Activated CD8-positive, alpha-beta T cell treated with anti-CD3 and anti-CD28 coated beads for 36 hours (primary cell): ENCODE results near the gene CNKSR2. TPM values are rescaled to one million over a fixed set of nuclear protein-coding genes. Genes with fewer than 3 reads are reported as not detected.

Source experiments
- ATAC-seq: fragments of 200-7000 bp; cut with Tn5 transposase; one replicate; pipeline ENCODE4 v1.10.0; 2021; ENCODE audit warnings: mild to moderate bottlenecking, moderate library complexity
- CTCF ChIA-PET: fragments of 350-600 bp; sonication (Branson Sonifier 250); formaldehyde crosslinking; loops from one replicate; lab custom pipeline; 2021; ENCODE audit warnings: antibody characterized with exemption; lab: Charles Lee
- POLR2A ChIA-PET: fragments of 350-600 bp; sonication (Branson Sonifier 250); formaldehyde crosslinking; loops from one replicate; lab custom pipeline; 2021; ENCODE audit warnings: antibody characterized with exemption; lab: Charles Lee
- DNase-seq: peaks from one replicate; pipeline ENCODE4 v3.0.0-alpha.2; 2020
- H3K27ac Mint-ChIP-seq: one replicate; pipeline ENCODE4 v1.8.0; 2021; ENCODE audit warnings: mild to moderate bottlenecking, mixed read lengths
- H3K27me3 Mint-ChIP-seq: one replicate; pipeline ENCODE4 v1.8.0; 2021; ENCODE audit warnings: mixed read lengths
- H3K36me3 Mint-ChIP-seq: one replicate; pipeline ENCODE4 v1.8.0; 2021; ENCODE audit warnings: low read depth, mixed read lengths
- H3K4me1 Mint-ChIP-seq: one replicate; pipeline ENCODE4 v1.8.0; 2021; ENCODE audit warnings: low read depth, mixed read lengths
- H3K4me3 Mint-ChIP-seq: one replicate; pipeline ENCODE4 v1.8.0; 2021; ENCODE audit warnings: mild to moderate bottlenecking, moderate library complexity, mixed read lengths
- H3K9me3 Mint-ChIP-seq: one replicate; pipeline ENCODE4 v1.8.0; 2021; ENCODE audit warnings: mixed read lengths
- intact Hi-C: fragments of 100-400 bp; cut with micrococcal nuclease; formaldehyde crosslinking; loops from one replicate; pipeline ENCODE4 v1.10.0; 2022
- total RNA-seq, 2 experiments: library from RNA; stranded (reverse); gene quantifications; one replicate each; pipeline ENCODE4 v1.2.3, GENCODE V29; 2021
- TF ChIP-seq, protein P1 (sequence below): fragments of 200-600 bp; IDR thresholded peaks from one replicate; pipeline ENCODE4 v1.8.0; 2022; ENCODE audit warnings: antibody characterized with exemption, mild to moderate bottlenecking

Gene CNKSR2
- total RNA-seq, 2 experiments from 2014 or later = 8.3 to 9.4 TPM

DNA sequence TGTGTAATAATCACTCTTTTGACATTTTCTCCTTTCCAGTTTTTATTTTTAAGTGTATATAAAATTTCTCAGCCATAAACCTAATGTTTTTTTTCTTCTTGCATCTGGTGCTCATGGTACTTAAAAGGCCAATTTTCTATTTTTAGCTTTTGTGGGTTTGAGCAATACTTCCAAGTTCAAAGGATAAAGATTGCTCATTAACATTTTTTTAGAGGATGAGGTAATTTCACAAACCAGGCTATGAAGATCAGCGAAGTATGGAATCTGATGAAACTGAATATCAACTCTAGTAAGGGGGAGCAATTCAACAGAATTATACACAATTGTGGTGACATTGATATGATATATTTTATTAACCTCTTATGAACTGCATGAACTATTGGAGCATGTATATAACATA is 309.7 kb downstream of the CNKSR2 start:
- intact Hi-C loops = no loop called here
- Mint-ChIP-seq H3K27me3 (no peaks in the 10 kb centered on the region), H3K4me3 (no peak overlapping the region), H3K9me3 (no peaks in the 10 kb centered on the region), H3K36me3 (no peaks in the 10 kb centered on the region), H3K27ac (no peak overlapping the region), H3K4me1 (no peaks in the 10 kb centered on the region)
- ChIA-PET CTCF (no interaction called here), POLR2A (no interaction called here)
- TF ChIP-seq, protein P1, sequence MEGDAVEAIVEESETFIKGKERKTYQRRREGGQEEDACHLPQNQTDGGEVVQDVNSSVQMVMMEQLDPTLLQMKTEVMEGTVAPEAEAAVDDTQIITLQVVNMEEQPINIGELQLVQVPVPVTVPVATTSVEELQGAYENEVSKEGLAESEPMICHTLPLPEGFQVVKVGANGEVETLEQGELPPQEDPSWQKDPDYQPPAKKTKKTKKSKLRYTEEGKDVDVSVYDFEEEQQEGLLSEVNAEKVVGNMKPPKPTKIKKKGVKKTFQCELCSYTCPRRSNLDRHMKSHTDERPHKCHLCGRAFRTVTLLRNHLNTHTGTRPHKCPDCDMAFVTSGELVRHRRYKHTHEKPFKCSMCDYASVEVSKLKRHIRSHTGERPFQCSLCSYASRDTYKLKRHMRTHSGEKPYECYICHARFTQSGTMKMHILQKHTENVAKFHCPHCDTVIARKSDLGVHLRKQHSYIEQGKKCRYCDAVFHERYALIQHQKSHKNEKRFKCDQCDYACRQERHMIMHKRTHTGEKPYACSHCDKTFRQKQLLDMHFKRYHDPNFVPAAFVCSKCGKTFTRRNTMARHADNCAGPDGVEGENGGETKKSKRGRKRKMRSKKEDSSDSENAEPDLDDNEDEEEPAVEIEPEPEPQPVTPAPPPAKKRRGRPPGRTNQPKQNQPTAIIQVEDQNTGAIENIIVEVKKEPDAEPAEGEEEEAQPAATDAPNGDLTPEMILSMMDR = no peak
- ATAC-seq = no peak
- DNase-seq = no peak

DNA sequence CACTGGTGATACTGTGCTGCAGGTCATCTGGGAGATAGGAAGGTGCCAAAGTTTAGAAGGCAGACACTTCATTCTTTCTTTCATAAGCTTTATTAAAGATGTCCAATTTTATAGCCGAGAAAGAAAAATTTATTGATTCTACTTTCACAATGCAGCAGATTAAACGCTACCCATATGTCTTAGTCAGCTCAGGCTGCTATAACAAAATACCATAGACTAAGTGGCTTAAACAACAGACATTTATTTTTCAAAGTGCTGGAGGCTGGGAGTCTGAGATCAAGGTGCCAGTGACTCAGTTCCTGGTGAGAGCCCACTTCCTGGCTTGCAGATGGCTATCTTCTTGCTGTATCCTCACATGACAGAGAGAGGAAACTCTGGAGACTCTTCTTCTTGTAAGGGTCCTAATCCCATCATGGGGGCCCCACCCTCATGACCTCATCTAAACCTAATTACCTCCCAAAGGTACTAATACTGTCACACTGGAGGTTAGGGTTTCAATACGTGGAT is 317.3 kb downstream of the CNKSR2 start:
- Mint-ChIP-seq H3K9me3 (no peaks in the 10 kb centered on the region), H3K27ac (no peak overlapping the region), H3K4me3 (no peak overlapping the region), H3K4me1 (no peaks in the 10 kb centered on the region), H3K36me3 (no peaks in the 10 kb centered on the region), H3K27me3 (no peaks in the 10 kb centered on the region)
- CTCF ChIA-PET = no interaction called here
- intact Hi-C loops = no loop called here
- TF ChIP-seq, protein P1 = no peak
- ATAC-seq (no peak), DNase-seq (peak; percentile 21)
- POLR2A ChIA-PET = no interaction called here

DNA sequence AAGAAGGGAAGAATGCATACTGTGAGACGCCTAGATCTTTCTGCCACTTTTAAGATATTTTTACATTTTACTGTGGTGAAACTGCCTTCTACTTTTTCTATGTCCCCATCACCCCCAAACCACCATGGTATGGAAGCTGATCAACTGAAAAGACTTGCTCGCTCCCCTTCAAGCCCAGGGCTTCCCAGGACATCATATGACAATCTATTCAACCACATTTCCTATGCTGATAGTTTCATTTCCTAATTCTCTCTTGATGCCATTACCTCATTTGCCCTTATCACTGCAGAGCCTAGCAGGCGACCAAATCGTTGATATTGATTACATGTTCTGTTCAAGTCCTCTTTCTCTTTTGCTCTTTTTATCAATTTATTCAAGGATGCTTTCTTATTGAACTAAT is 324.1 kb downstream of the CNKSR2 start:
- H3K36me3 Mint-ChIP-seq = no peaks in the 10 kb centered on the region
- no peak overlapping the region for H3K27ac Mint-ChIP-seq
- H3K27me3 Mint-ChIP-seq = peaks cover 2% of the 10 kb centered on the region
- CTCF ChIA-PET = no interaction called here
- TF ChIP-seq, protein P1 = no peak
- no peaks in the 10 kb centered on the region for H3K9me3 Mint-ChIP-seq
- no peak overlapping the region for H3K4me3 Mint-ChIP-seq
- POLR2A ChIA-PET = no interaction called here
- no peaks in the 10 kb centered on the region for H3K4me1 Mint-ChIP-seq
- no peak for DNase-seq
- intact Hi-C loops = no loop called here
- ATAC-seq = no peak

DNA sequence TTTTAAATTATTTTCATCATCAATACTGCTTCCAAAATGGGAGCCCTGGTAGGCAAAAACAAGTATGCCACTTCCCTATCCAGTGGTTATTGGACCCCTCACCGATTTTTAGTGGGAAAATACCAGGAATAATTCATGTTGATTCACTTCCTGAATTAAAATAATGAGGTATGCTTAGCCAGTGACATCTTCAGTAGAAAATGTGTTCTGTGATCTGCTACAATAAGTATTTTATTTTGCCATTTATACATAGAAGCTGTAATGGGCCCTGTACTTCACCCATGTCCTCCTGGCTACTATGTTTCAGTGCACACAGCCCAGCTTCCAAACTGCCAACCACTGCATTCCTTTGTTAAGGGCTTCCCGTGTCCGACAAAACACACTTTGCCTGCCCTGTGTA is 324.9 kb downstream of the CNKSR2 start:
- H3K36me3 Mint-ChIP-seq = no peaks in the 10 kb centered on the region
- H3K4me1 Mint-ChIP-seq = no peaks in the 10 kb centered on the region
- CTCF ChIA-PET = no interaction called here
- POLR2A ChIA-PET = no interaction called here
- ATAC-seq (no peak), DNase-seq (no peak)
- no peak overlapping the region for H3K4me3 Mint-ChIP-seq
- intact Hi-C loops = no loop called here
- TF ChIP-seq, protein P1 = no peak
- no peak overlapping the region for H3K27ac Mint-ChIP-seq
- H3K27me3 Mint-ChIP-seq = peaks cover 2% of the 10 kb centered on the region
- no peaks in the 10 kb centered on the region for H3K9me3 Mint-ChIP-seq

DNA sequence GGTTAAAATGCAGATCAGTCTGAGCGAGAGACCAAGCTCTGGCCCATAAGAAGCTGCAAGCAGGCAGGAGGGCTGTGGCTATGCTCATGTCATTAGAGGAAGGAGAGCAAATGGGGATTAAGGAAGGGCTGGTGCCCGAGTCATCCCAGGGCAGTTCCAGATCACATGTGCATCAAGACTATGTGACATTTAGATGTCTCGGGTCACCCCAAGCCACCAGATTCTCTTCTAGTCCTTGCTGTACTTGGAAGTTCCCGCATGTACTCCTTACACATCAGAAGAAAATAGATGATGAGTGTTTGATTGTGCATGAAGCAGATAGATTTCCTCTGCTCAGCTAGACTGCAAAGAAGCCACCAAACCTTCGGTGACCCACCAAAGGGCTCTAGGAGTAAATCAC is 326.1 kb downstream of the CNKSR2 start:
- Mint-ChIP-seq H3K9me3 (no peaks in the 10 kb centered on the region), H3K27ac (no peak overlapping the region), H3K36me3 (no peaks in the 10 kb centered on the region), H3K27me3 (peaks cover 2% of the 10 kb centered on the region), H3K4me1 (no peaks in the 10 kb centered on the region), H3K4me3 (no peak overlapping the region)
- ChIA-PET CTCF (interaction anchor here (0.6 kb wide), 1 partner anchor 25 kb away, joined by 3 read pairs; no protein-coding TSS in a partner anchor), POLR2A (no interaction called here)
- TF ChIP-seq, protein P1 = no peak
- intact Hi-C loops = no loop called here
- ATAC-seq (no peak), DNase-seq (no peak)
